ENCODE results near the gene RBM38. TPM values are rescaled to one million over a fixed set of nuclear protein-coding genes. Genes with fewer than 3 reads are reported as not detected.
A peak's percentile ranks its signal among the peaks of the same experiment; 100 is the strongest.

RBM38 gene
- total RNA-seq, 4 donors from 2014 or later = 67.6 to 203 (median 139) TPM

GRCh38 chr20:57450931-57451330 lies 59.7 kb downstream of the RBM38 start:
- Histone ChIP-seq H3K4me3 (no peak overlapping the region), H3K4me1 (peaks cover 24 to 51% (median 34%) of the 10 kb centered on the region in 4 donors), H3K27me3 (no peaks in the 10 kb centered on the region), H3K27ac (replicated peaks in 1 of 4) (peak overlapping the region; percentile 64 to 95 (median 70)), H3K36me3 (no peaks in the 10 kb centered on the region), H3K9me3 (peaks cover 0 to 4% (median 2%) of the 10 kb centered on the region in 4 donors)
- intact Hi-C loops (cut with DNase I) = no loop called here
- WGBS = 40% methylated on average over 3 of the region's 13 CpGs
- TF ChIP-seq POLR2A (IDR thresholded peaks at IDR 0.05; ENCODE audit: low read depth) (no peak), CTCF (IDR thresholded peaks at IDR 0.05) (no peak), POLR2AphosphoS5 (IDR thresholded peaks at IDR 0.05) (no peak), EP300 (IDR thresholded peaks at IDR 0.05) (no peak)
- DNase-seq (ENCODE audit: extremely low spot score) = no peak

- Histone ChIP-seq H3K36me3 (no peaks in the 10 kb centered on the region), H3K27ac (replicated peaks in 1 of 4) (peak overlapping the region; percentile 64 to 95 (median 70)), H3K9me3 (peaks cover 0 to 3% (median 0%) of the 10 kb centered on the region in 4 donors), H3K4me3 (no peak overlapping the region), H3K4me1 (peaks cover 24 to 50% (median 34%) of the 10 kb centered on the region in 4 donors), H3K27me3 (no peaks in the 10 kb centered on the region)
- intact Hi-C loops (cut with DNase I) = no loop called here
- no peak for DNase-seq (ENCODE audit: extremely low spot score)
- WGBS = 89% methylated on average over 5 of the region's 7 CpGs
- TF ChIP-seq POLR2A (IDR thresholded peaks at IDR 0.05; ENCODE audit: low read depth) = no peak
- no peak for TF ChIP-seq CTCF (IDR thresholded peaks at IDR 0.05)
- TF ChIP-seq EP300 (IDR thresholded peaks at IDR 0.05) = no peak
- no peak for TF ChIP-seq POLR2AphosphoS5 (IDR thresholded peaks at IDR 0.05)
Observed at GRCh38 chr20:57451431-57451794, 60.2 kb downstream of the RBM38 start.

GRCh38 chr20:57451795-57452661 lies 60.8 kb downstream of the RBM38 start:
- H3K4me1 ChIP-seq = peaks cover 26 to 56% (median 39%) of the 10 kb centered on the region in 4 donors
- WGBS = 72% methylated on average over 20 of the region's 21 CpGs
- DNase-seq (ENCODE audit: extremely low spot score) = no peak
- no peaks in the 10 kb centered on the region for H3K36me3 ChIP-seq
- H3K4me3 ChIP-seq = no peak overlapping the region
- TF ChIP-seq POLR2AphosphoS5 (IDR thresholded peaks at IDR 0.05) = peak; percentile 51 to 69
- TF ChIP-seq POLR2A (IDR thresholded peaks at IDR 0.05; ENCODE audit: low read depth) = no peak
- no peaks in the 10 kb centered on the region for H3K27me3 ChIP-seq
- peak overlapping the region; percentile 64 to 95 (median 70) for H3K27ac ChIP-seq (replicated peaks in 1 of 4)
- H3K9me3 ChIP-seq = peaks cover 0 to under 1% (median 0%) of the 10 kb centered on the region in 4 donors
- intact Hi-C loops (cut with DNase I) = no loop called here

GRCh38 chr20:57455386-57455785 lies 64.2 kb downstream of the RBM38 start:
- H3K9me3 ChIP-seq = no peaks in the 10 kb centered on the region
- peaks cover 32 to 64% (median 60%) of the 10 kb centered on the region in 4 donors for H3K4me1 ChIP-seq
- intact Hi-C loops (cut with DNase I) = no loop called here
- no peak for DNase-seq (ENCODE audit: extremely low spot score)
- H3K4me3 ChIP-seq = no peak overlapping the region
- 80% methylated on average over 3 of the region's 3 CpGs for whole genome bisulfite sequencing
- H3K27me3 ChIP-seq = no peaks in the 10 kb centered on the region
- no peak for TF ChIP-seq POLR2AphosphoS5 (IDR thresholded peaks at IDR 0.05)
- no peak for TF ChIP-seq CTCF (IDR thresholded peaks at IDR 0.05)
- no peak for TF ChIP-seq POLR2A (IDR thresholded peaks at IDR 0.05; ENCODE audit: low read depth)
- TF ChIP-seq EP300 (IDR thresholded peaks at IDR 0.05) = no peak
- H3K36me3 ChIP-seq = no peaks in the 10 kb centered on the region
- H3K27ac ChIP-seq (replicated peaks in 1 of 4) = peak overlapping the region in 1 of 4 donors; percentile 76

- Histone ChIP-seq H3K27me3 (no peaks in the 10 kb centered on the region), H3K4me1 (peaks cover 24 to 63% (median 53%) of the 10 kb centered on the region in 4 donors), H3K36me3 (no peaks in the 10 kb centered on the region), H3K9me3 (no peaks in the 10 kb centered on the region), H3K27ac (replicated peaks in 1 of 4) (peak overlapping the region; percentile 4 to 76 (median 72)), H3K4me3 (no peak overlapping the region)
- 89% methylated on average over 13 of the region's 13 CpGs for WGBS
- intact Hi-C loops (cut with DNase I) = no loop called here
- no peak for TF ChIP-seq POLR2A (IDR thresholded peaks at IDR 0.05; ENCODE audit: low read depth)
- TF ChIP-seq CTCF (IDR thresholded peaks at IDR 0.05) = no peak
- no peak for DNase-seq (ENCODE audit: extremely low spot score)
Observed at GRCh38 chr20:57456116-57456515, 64.9 kb downstream of the RBM38 start.

All from esophagus muscularis mucosa (tissue), 4 donors.